NCI-H1694 treated with DMSO at 0.1 percent for 48 hours (cell line): ENCODE results near the gene TBC1D16.

Experiments
- DNase-seq: peaks from one replicate; lab custom pipeline; 2025; lab: John Stamatoyannopoulos, UW

TBC1D16 gene

GRCh38 chr17:79926605-79927135 is 109.0 kb downstream of the TBC1D16 start:
- DNase-seq: no peak

- DNase-seq: no peak
These were observed 109.5 kb downstream of the TBC1D16 start for GRCh38 chr17:79926142-79926604.

GRCh38 chr17:79925242-79925957 is 110.3 kb downstream of the TBC1D16 start:
- DNase-seq: no peak

- DNase-seq: no peak
These were observed 111.1 kb downstream of the TBC1D16 start for GRCh38 chr17:79924639-79924976.

GRCh38 chr17:79923974-79924638 is 111.6 kb downstream of the TBC1D16 start:
- no peak for DNase-seq

GRCh38 chr17:79922798-79923197 is 112.9 kb downstream of the TBC1D16 start:
- DNase-seq: no peak

- no peak for DNase-seq
These were observed 113.5 kb downstream of the TBC1D16 start for GRCh38 chr17:79922116-79922601.

GRCh38 chr17:79921411-79922115 is 114.1 kb downstream of the TBC1D16 start:
- no peak for DNase-seq

- no peak for DNase-seq
These were observed 114.8 kb downstream of the TBC1D16 start for GRCh38 chr17:79920751-79921410.

- DNase-seq: no peak
These were observed 115.6 kb downstream of the TBC1D16 start for GRCh38 chr17:79919862-79920720.

- DNase-seq: no peak
These were observed 116.5 kb downstream of the TBC1D16 start for GRCh38 chr17:79919164-79919585.

- no peak for DNase-seq
These were observed 117.0 kb downstream of the TBC1D16 start for GRCh38 chr17:79918581-79919163.

GRCh38 chr17:79917902-79918484 is 117.7 kb downstream of the TBC1D16 start:
- no peak for DNase-seq

- no peak for DNase-seq
These were observed 118.4 kb downstream of the TBC1D16 start for GRCh38 chr17:79916991-79917901.

GRCh38 chr17:79916506-79916905 is 119.2 kb downstream of the TBC1D16 start:
- DNase-seq: no peak

GRCh38 chr17:79915850-79916430 is 119.7 kb downstream of the TBC1D16 start:
- no peak for DNase-seq

- DNase-seq: no peak
These were observed 120.6 kb downstream of the TBC1D16 start for GRCh38 chr17:79914813-79915740.
